IPS-15b (cell line): ENCODE results near the gene DAZAP1.

ENCODE experiments used
- H3K27me3 ChIP-seq: one replicate; pipeline ENCODE4 v1.6.1; 2013; ENCODE audit warnings: low read length; ENCODE audit not compliant: control insufficient read depth, insufficient read depth
- H3K36me3 ChIP-seq: one replicate; pipeline ENCODE4 v1.6.1; 2013; ENCODE audit warnings: low read length; ENCODE audit not compliant: control insufficient read depth, insufficient read depth
- H3K4me1 ChIP-seq: one replicate; pipeline ENCODE4 v1.6.1; 2013; ENCODE audit warnings: mild to moderate bottlenecking, low read length; ENCODE audit not compliant: control insufficient read depth, insufficient read depth
- H3K4me3 ChIP-seq: one replicate; pipeline ENCODE4 v1.5.1; 2013; ENCODE audit warnings: low read depth, low read length
- H3K9ac ChIP-seq: one replicate; pipeline ENCODE4 v1.6.1; 2013; ENCODE audit warnings: low read depth, mild to moderate bottlenecking, low read length
- H3K9me3 ChIP-seq: one replicate; pipeline ENCODE4 v1.6.1; 2013; ENCODE audit warnings: mild to moderate bottlenecking, low read length; ENCODE audit not compliant: control insufficient read depth, insufficient read depth

Gene DAZAP1

DNA sequence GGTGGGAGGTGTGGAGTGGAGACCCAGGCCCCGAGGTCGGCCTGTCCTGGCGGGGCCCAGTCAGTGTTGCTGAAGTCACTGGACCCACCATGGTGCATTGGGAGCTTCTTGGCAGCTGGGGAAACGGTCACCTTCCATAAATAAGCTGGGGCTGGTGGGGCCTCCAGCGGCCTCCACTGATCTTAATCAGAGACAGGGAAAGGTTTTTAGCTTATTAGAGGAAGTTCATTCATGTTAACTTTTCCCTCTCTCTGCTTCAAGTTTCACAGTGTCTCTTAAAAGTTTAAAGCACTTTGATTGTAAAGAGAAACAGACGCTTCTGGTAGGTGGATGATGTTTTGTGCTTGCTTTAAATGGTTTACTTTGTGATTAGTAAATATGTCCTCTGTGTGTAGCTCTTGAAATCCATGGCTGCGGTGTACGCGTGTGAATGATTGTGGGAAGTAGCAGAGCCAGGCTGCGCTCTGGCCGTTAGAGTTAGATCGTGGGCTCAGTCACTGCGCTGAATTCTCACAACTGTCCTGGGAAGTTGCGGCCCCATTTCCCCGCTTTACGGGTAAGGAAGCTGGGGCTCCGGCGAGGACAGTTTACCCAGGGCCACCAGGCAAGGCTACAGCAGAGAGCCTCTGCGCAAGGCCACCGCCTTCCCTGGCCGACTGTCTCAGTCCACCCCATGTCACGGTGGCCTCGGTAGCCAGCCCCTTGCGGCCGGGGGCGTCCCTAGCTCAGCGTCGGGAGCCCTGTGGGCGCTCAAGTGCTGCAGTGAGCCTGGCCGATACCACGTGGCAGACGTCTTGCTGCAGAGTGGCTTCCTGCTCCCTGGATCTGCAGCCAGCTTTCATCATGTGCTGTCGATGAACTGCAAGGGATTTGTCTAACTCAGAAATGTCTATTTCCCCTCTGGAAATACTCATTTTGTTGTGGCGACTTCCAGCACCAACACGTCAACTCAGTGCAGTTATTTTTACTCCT is 40.2 kb upstream of the DAZAP1 start:
- Histone ChIP-seq H3K27me3 (no peaks in the 10 kb centered on the region), H3K9me3 (no peaks in the 10 kb centered on the region), H3K4me1 (no peaks in the 10 kb centered on the region), H3K36me3 (peaks cover 68% of the 10 kb centered on the region), H3K9ac (no peak overlapping the region), H3K4me3 (no peak overlapping the region)

DNA sequence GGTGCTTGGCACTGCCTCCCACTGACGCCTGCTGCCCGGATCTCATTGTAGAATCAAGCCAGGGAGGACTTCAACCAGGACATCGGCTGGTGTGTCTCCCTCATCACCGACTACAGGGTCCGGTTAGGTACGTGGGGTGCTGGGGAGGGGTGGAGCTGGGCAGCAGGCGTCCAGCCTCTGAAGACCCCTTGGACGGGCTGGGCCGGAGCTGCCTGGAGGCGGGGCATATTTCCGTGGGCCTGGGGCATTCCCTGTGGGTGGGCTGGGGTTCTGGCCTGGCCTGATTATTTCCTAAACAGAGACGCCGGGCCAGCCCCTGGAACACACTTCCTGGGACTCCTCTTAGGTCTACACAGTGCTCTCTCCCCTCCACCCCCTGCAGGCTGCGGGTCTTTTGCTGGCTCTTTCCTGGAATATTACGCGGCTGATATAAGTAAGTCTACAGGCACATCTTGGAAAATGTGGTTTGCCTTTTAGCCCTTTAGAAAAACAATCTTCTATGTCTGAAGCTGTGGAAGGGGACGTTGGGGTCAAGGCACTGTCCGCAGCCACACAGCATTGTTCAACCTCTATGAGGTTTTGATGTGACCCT is 38.1 kb upstream of the DAZAP1 start:
- Histone ChIP-seq H3K9ac (no peak overlapping the region), H3K4me3 (no peak overlapping the region), H3K4me1 (no peaks in the 10 kb centered on the region), H3K27me3 (no peaks in the 10 kb centered on the region), H3K9me3 (no peaks in the 10 kb centered on the region), H3K36me3 (peaks cover 69% of the 10 kb centered on the region)

DNA sequence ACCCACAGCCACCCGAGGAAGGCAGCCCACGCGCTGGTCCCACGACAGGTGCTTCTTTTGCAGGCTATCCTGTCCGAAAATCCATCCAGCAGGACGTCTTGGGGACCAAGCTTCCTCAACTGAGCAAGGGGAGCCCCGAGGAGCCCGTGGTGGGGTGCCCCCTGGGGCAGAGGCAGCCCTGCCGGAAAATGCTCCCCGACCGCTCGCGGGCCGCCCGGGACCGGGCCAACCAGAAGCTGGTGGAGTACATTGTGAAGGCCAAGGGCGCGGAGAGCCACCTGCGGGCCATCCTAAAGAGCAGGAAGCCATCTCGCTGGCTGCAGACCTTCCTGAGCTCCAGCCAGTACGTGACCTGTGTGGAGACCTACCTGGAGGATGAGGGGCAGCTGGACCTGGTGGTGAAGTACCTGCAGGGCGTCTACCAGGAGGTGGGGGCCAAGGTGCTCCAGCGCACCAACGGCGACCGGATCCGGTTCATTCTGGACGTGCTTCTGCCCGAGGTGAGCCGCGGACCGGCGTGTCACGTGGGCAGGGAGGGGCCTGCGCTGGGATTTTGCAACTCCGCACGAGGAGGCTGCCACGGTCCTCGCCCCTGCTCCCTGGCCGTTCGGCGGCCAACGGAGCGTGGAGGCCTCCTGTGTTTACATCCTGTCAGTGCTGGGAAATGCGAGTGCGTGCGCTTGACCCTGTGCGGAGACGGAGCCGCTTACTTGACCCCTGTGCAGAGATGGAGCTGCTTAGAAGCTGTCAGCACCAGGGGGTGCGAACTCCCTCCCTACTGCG is 36.6 kb upstream of the DAZAP1 start:
- Histone ChIP-seq H3K9me3 (no peaks in the 10 kb centered on the region), H3K4me3 (no peak overlapping the region), H3K9ac (no peak overlapping the region), H3K27me3 (no peaks in the 10 kb centered on the region), H3K36me3 (peaks cover 64% of the 10 kb centered on the region), H3K4me1 (no peaks in the 10 kb centered on the region)

DNA sequence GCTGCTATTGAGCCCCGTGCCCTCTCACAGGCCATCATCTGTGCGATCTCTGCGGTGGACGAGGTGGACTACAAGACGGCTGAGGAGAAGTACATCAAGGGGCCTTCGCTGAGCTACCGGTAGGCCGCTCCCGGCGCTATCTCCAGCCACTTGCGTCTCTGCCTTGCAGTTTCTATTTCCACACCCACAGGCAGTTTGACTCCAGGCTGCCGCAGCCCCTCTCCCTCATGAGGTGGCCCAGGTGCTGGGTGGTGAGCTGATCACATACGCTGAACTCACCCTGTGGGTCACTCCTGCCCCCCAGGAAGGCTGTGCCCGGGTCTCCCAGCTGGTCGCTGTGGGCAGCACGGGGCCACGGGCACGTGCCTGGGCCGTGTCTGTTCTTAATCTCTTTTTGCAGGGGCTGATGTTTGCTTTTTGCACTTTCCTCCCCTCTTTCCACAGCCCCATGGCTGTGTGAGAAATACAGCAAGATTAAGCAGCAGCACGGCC is 34.3 kb upstream of the DAZAP1 start:
- no peak overlapping the region for H3K4me3 ChIP-seq
- H3K4me1 ChIP-seq, result no peaks in the 10 kb centered on the region
- no peak overlapping the region for H3K9ac ChIP-seq
- H3K36me3 ChIP-seq, result peaks cover 58% of the 10 kb centered on the region
- H3K27me3 ChIP-seq, result no peaks in the 10 kb centered on the region
- H3K9me3 ChIP-seq, result no peaks in the 10 kb centered on the region

DNA sequence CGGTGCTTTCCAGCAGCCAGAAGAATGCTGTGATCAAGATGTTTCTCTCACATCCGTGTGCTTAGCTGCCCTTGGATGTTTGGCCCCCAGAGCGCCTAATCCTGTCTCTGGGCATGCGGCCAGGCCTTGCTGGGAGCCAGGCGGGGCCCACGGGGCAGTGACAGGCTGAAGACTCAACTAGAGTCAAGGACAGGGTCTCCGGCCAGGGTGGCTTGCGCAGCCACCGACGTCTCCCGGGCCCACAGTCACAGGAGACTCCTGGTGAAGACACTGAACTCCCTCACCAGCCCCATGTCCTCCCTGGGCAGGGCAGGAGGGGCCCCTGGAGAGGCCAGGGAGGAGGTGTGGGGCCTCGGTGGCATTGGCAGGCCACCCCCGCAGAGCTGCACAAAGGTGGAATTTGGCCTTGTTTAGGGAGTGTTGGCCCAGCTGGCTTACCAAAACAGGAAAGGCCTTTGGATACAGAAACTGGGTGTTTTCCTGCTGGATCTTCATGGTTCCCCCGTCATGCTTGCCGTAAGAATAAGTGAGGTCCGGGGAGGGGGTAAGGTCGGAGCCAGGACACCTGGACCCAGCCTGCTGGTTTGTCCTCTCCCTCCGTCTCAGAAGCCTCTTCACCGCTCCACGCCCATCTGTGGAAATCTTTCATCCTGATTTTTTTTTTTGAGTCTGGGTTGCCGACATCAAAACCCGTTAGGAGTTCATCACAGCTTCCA is 33.7 kb upstream of the DAZAP1 start:
- Histone ChIP-seq H3K36me3 (peaks cover 54% of the 10 kb centered on the region), H3K9ac (no peak overlapping the region), H3K27me3 (no peaks in the 10 kb centered on the region), H3K9me3 (no peaks in the 10 kb centered on the region), H3K4me3 (no peak overlapping the region), H3K4me1 (no peaks in the 10 kb centered on the region)

DNA sequence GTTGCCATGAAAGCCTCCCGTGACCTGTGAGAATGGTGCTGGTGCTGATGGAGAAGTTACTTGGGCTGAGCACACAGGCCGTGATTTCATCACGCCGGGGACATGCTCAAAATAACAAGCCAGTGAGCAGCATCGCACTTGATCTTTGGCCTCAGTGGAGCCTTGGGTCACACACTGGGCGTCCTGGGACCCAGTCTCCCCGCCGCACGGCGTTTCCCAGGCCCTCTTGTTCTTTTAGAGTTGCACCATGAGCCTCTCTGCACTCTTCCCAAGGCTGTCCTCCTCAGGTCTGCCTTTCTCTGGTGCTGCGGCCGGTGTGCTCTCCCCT is 33.2 kb upstream of the DAZAP1 start:
- H3K36me3 ChIP-seq, result peaks cover 54% of the 10 kb centered on the region

DNA sequence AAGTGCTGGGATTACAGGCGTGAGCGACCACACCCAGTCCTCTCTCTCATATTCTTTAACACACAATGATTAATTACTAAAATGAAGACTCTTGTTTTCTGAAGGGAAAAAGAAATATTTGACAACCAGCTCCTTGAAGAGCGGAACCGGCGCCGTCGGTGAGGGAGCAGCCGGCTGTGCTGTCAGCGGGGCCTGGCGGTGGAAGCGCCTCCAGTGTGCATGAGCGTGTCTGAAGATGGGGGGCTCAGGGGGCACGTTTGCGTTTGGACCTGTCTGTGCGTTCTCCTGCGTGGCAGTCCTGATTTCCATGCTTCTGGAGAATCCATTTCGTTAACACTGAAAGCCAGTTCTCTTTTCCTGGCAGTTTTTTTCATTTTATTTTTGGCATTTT is 31.0 kb upstream of the DAZAP1 start:
- Histone ChIP-seq H3K36me3 (peaks cover 32% of the 10 kb centered on the region), H3K9me3 (no peaks in the 10 kb centered on the region), H3K9ac (no peak overlapping the region)

More for the DNA sequence above, 33.2 kb upstream of the DAZAP1 start:
- no peaks in the 10 kb centered on the region for H3K4me1 ChIP-seq
- no peaks in the 10 kb centered on the region for H3K27me3 ChIP-seq
- no peak overlapping the region for H3K9ac ChIP-seq
- H3K4me3 ChIP-seq, result no peak overlapping the region
- no peaks in the 10 kb centered on the region for H3K9me3 ChIP-seq

DNA sequence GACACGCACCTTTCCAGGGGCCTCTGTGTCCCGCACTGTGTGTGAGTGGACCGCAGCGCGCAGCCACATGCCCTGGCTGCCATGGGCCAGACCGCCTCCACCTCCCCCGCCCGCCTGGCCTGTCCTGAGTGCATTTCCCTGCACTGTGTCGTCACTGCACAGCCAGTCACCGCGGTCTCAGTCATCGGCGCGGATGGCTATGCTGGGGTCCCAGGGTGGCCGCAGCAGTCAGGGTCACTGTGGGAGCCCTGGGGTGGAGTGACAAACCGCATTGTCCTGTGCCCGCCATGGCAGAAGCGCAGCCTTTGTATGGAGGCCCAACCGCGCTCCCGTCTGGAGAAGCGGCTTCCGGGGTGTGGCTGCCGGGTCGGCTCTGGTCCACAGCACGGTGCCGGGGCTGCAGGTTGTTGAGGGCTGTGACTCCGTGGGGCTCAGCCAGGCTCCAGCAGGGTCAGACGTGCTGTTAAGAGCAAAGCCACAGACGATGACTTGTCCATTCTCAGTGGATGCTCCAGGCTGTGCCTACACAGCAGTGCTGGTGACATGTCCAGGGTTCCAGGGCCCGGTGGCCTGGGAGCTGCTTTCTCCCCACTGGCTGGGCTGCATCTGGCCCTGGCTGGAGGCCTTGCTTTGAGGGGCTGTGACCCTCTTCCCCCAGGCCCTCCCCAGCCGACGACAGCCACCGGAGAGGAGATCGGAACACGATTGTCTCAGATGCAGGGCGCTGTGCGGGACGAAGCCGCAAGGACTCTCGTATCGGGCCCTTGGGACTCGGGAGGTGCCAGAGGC is 30.0 kb upstream of the DAZAP1 start:
- Histone ChIP-seq H3K9ac (no peak overlapping the region), H3K27me3 (no peaks in the 10 kb centered on the region), H3K4me3 (no peak overlapping the region), H3K36me3 (peaks cover 31% of the 10 kb centered on the region), H3K4me1 (peaks cover 6% of the 10 kb centered on the region), H3K9me3 (no peaks in the 10 kb centered on the region)

More for the DNA sequence above, 31.0 kb upstream of the DAZAP1 start:
- Histone ChIP-seq H3K4me3 (no peak overlapping the region), H3K27me3 (no peaks in the 10 kb centered on the region), H3K4me1 (peaks cover 3% of the 10 kb centered on the region)

DNA sequence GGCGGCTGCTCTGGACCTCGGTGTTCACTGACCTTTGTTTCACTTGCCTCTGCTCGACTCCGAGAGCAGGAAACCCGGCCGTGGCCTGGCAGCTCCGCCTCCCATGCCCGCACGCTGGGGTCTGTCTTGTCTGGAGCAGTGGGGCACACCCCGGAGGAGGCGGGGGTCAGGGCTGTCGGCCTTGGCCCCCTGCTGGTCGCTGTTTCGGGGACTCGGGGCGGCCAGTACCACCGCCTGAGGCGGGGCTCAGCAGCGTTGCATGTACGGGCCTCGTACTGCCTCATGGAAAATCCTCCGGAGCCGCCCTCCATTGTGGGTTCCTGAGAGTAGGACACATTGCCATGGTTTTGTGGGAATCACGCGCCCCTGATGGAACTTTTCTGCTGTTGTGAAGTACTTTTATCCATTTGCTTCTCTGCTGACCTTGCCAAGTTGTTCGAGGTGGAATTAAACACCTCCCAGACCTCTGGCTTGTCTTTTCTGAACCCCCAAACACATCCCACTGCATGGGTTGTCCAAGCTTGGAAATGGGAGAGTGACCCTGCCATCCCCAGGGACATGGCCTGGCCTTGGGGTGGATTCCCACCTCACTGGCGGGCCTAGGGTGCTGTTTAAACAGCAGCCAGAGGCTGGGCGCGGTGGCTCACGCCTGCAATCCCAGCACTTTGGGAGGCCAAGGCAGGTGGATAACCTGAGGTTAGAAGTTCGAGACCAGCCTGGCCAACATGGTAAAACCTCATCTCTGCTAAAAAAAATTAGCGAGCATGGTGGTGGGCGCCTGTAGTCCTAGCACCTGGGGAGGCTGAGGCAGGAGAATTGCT is 29.2 kb upstream of the DAZAP1 start:
- Histone ChIP-seq H3K36me3 (peaks cover 26% of the 10 kb centered on the region), H3K4me1 (peaks cover 6% of the 10 kb centered on the region), H3K4me3 (no peak overlapping the region), H3K27me3 (no peaks in the 10 kb centered on the region), H3K9me3 (no peaks in the 10 kb centered on the region), H3K9ac (no peak overlapping the region)

DNA sequence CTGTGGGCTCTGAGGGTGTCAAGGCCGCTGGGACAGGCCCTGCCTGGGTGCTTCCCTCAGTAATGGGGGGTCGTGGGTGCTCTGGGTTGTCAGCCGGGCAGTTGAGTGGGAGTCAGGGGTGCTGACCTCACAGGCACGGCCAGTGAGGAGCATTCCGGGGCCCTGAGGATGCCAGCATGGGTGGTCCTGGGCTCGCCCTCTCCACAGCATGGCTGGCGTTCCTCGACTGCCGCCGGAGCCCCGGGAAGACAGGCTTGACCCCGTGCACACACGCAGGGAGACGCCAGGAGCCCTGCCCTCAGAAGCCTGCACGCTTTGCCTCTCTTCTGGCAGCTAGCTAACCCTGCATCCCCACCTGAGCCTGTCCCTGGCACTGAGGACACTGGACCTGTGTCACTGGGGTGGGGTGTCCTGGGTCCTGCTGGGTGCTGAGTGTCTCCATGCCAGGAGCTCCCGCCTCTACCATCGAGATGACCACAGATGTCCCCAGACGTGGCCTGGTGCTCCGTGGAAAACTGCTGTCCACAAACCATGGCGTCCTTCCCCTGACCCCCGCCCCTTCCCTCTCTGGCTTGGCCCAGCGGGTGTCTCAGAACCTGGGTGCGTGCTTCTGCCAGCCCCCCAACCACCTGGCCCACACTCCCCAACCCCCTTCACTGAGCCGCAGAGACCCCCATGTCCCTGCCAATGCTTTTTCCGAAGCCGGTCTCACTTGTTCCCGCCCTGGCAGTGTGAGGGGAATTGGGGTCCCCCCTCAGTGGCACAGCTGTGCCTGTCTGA is 28.1 kb upstream of the DAZAP1 start:
- peaks cover 6% of the 10 kb centered on the region for H3K4me1 ChIP-seq
- no peak overlapping the region for H3K9ac ChIP-seq
- no peaks in the 10 kb centered on the region for H3K27me3 ChIP-seq
- H3K36me3 ChIP-seq, result peaks cover 14% of the 10 kb centered on the region
- no peaks in the 10 kb centered on the region for H3K9me3 ChIP-seq
- H3K4me3 ChIP-seq, result no peak overlapping the region
